Upper lobe of left lung (tissue), 6 donors: ENCODE measurements around the gene AVPR1B. TPM values are rescaled to one million over a fixed set of nuclear protein-coding genes. Genes with fewer than 3 reads are reported as not detected.

ENCODE experiments used
- ATAC-seq, 2 donors: fragments of 200-7000 bp; cut with Tn5 transposase; one replicate each; pipeline ENCODE4 v1.9.1; 2022; ENCODE audit warnings: mild to moderate bottlenecking in 2 of 2, moderate library complexity in 2 of 2; ENCODE audit not compliant: low FRiP score in 2 of 2
- DNase-seq, 2 donors: peaks; one replicate each; pipeline ENCODE4 v3.0.0-alpha.2; 2019 to 2020
- H3K27ac ChIP-seq, 4 donors: fragments of 200-600 bp; sonication (generic); one replicate each; pipeline ENCODE4 v1.5.1; 2016 to 2019
- H3K27me3 ChIP-seq, 4 donors: fragments of 200-600 bp; sonication (generic); one replicate each; pipeline ENCODE4 v1.5.1; 2017 to 2019
- H3K36me3 ChIP-seq, 4 donors: fragments of 200-600 bp; sonication (generic); one replicate each; pipeline ENCODE4 v1.5.1; 2016 to 2019
- H3K4me1 ChIP-seq, 4 donors: fragments of 200-600 bp; sonication (generic); one replicate each; pipeline ENCODE4 v1.5.1; 2018 to 2019
- H3K4me3 ChIP-seq, 4 donors: fragments of 200-600 bp; sonication (generic); one replicate each; pipeline ENCODE4 v1.5.1; 2017 to 2019; ENCODE audit warnings: mild to moderate bottlenecking in 2 of 4, moderate library complexity in 1 of 4
- H3K9me3 ChIP-seq, 4 donors: fragments of 200-600 bp; sonication (generic); one replicate each; pipeline ENCODE4 v1.5.1; 2018 to 2019
- CTCF ChIP-seq, 6 experiments: fragments of 450-650 bp in 4 of 6; fragments of 200-600 bp in 2 of 6; sonication (generic) in 2 of 6; IDR thresholded peaks; one replicate each; pipeline ENCODE4 v1.5.1; 2016 to 2019; ENCODE audit warnings: antibody characterized with exemption in 6 of 6
- EP300 ChIP-seq, 4 donors: sonication (generic); formaldehyde crosslinking; IDR thresholded peaks; one replicate each; pipeline ENCODE4 v1.5.1; 2017; ENCODE audit warnings: antibody characterized with exemption in 4 of 4, control low read depth in 2 of 4
- POLR2A ChIP-seq, 4 donors: fragments of 450-650 bp; IDR thresholded peaks; one replicate each; pipeline ENCODE4 v1.5.1; 2016 to 2017; ENCODE audit warnings: antibody characterized with exemption in 4 of 4, mild to moderate bottlenecking in 2 of 4
- POLR2AphosphoS5 ChIP-seq, 2 donors: sonication (generic); formaldehyde crosslinking; IDR thresholded peaks; one replicate each; pipeline ENCODE4 v1.5.1; 2017; ENCODE audit warnings: antibody characterized with exemption in 2 of 2
- WGBS, 2 donors: methylation state at CpG; one replicate each; pipeline ENCODE4 v1.1.5; 2017 to 2018; 5-methylcytosine and 5-hydroxymethylcytosine counted together
- total RNA-seq, 6 donors: library from RNA; depleted of rRNA in 4 of 6; stranded (reverse); fragments of >200 nt in 4 of 6; gene quantifications; one replicate each; pipeline versions ENCODE4 v1.1.0 to v1.2.1, GENCODE V29; 2016 to 2021
- donor health status: DM: no; HTN: no; CAD: no; lungs with moderate emphysema.
- donor health status: DM: no; HTN: yes; CAD: no; lungs with severe emphysema.

Gene AVPR1B
- total RNA-seq, 6 donors from 2014 or later, result not detected

DNA sequence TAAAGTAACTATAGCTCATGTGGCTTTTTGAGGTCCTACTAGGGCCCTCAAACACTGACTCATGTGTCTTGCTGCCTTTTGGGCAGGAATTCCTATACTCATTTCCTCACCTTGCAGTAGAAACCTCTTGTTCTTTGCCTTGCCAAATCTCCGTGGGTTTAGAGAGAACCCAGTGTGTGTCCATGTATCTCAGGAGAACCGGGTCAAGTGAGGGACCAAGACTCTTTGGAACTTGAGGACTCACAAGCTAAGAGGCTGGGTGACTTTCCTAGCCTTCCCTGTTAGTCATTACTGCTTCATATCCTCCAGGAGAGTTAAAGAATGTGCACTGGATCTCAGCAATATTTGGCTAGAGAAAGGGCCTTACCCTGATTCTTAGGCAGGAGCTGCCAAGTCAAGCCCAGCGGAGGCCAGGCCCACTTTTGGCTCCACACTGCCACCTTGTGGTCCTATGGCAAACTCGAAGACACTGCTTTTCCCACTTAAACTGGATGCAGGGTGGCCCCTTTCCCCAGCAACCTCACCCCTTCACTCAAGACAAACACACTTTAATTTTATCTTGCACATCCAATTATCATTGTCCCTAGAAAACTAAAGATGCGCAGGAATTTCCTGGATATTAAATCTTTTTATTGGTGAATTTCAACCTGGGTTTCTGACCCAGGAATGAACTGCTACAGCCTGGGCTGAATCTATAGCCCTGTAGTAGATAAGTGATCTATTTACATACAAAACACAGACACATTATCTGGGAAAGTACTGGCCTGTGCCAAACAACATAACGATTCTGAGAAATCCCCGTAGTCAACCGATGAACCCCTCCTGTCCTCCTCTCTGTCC, 10.6 kb downstream of the AVPR1B start:
- Histone ChIP-seq H3K27ac (no peak overlapping the region), H3K9me3 (no peaks in the 10 kb centered on the region), H3K36me3 (no peaks in the 10 kb centered on the region), H3K27me3 (no peaks in the 10 kb centered on the region), H3K4me1 (peaks cover 0 to 5% (median 2%) of the 10 kb centered on the region in 4 donors), H3K4me3 (no peak overlapping the region)
- TF ChIP-seq CTCF (IDR thresholded peaks at IDR 0.05) (peak; percentile 82 to 91 (median 86)), EP300 (IDR thresholded peaks at IDR 0.05) (no peak), POLR2A (IDR thresholded peaks at IDR 0.05) (no peak), POLR2AphosphoS5 (IDR thresholded peaks at IDR 0.05) (peak in 1 of 2 donors; percentile 9)
- DNase-seq, result peak in 1 of 2 donors; percentile 86
- WGBS, 2 donors, result 42 to 47% methylated on average over 8 of the region's 8 CpGs
- peak; percentile 91 to 94 for ATAC-seq

- DNase-seq (no peak), ATAC-seq (no peak)
- H3K4me3 ChIP-seq, result no peak overlapping the region
- TF ChIP-seq EP300 (IDR thresholded peaks at IDR 0.05) (no peak), POLR2A (IDR thresholded peaks at IDR 0.05) (no peak), CTCF (IDR thresholded peaks at IDR 0.05) (no peak), POLR2AphosphoS5 (IDR thresholded peaks at IDR 0.05) (no peak)
- H3K36me3 ChIP-seq, result no peaks in the 10 kb centered on the region
- WGBS, 2 donors, result 74 to 81% methylated on average over 4 of the region's 4 CpGs
- H3K4me1 ChIP-seq, result peaks cover 0 to 5% (median 2%) of the 10 kb centered on the region in 4 donors
- H3K27ac ChIP-seq, result no peak overlapping the region
- no peaks in the 10 kb centered on the region for H3K9me3 ChIP-seq
- no peaks in the 10 kb centered on the region for H3K27me3 ChIP-seq
Measured at GRCh38 chr1:206105464-206105995, 11.7 kb downstream of the AVPR1B start.

DNA sequence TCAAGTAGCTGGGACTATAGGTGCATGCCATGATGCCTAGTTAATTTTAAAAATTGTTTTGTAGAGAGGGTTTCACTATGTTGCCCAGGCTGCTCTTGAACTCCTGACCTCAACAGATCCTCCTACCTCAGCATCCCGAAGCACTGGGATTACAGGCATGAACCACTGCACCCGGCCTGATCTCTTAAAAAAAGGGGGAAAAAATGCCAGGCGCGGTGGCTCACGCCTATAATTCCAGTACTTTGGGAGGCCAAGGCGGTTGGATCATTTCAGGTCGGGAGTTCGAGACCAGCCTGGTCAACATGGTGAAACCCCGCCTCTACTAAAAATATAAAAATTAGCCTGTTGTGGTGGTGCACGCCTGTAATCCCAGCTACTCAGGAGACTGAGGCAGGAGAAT, 13.2 kb downstream of the AVPR1B start:
- Histone ChIP-seq H3K36me3 (no peaks in the 10 kb centered on the region), H3K27me3 (no peaks in the 10 kb centered on the region), H3K9me3 (no peaks in the 10 kb centered on the region), H3K4me3 (no peak overlapping the region), H3K27ac (no peak overlapping the region), H3K4me1 (peaks cover 0 to 5% (median 2%) of the 10 kb centered on the region in 4 donors)
- ATAC-seq (no peak), DNase-seq (no peak)
- TF ChIP-seq EP300 (IDR thresholded peaks at IDR 0.05) (no peak), CTCF (IDR thresholded peaks at IDR 0.05) (no peak), POLR2AphosphoS5 (IDR thresholded peaks at IDR 0.05) (no peak), POLR2A (IDR thresholded peaks at IDR 0.05) (no peak)
- WGBS, 2 donors, result 93 to 94% methylated on average over 10 of the region's 10 CpGs

DNA sequence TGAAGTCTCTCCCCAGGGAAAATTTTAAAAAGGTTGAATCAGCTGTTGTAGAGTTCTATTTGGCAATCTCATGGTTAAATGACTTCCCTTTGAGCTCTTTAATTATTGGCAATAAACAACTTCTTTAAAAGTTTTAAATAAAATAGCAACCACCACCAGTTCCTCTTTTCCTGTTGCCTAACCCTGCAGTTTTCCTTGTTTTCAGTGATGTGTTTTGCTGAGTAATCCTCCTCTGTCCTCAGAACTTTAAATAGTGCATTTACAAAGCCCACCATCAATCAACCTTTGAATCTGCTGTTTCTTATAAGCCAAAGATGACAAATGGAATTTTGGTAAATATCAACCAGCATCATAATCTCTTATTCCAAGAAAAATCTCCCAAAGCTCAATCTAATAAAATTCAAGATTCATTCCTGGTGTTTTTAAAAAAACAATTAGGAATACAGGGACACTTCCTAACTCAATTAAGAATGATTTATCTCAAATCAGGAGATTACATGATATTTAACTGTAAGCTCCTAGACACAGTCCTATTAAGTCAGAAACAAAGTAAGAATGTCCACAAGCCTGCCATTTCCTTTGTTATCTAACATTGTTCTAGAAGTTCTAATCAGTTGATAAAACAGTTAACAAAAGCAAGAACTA, 14.8 kb downstream of the AVPR1B start:
- DNase-seq, result no peak
- Histone ChIP-seq H3K27me3 (no peaks in the 10 kb centered on the region), H3K36me3 (no peaks in the 10 kb centered on the region), H3K27ac (no peak overlapping the region), H3K4me3 (no peak overlapping the region), H3K9me3 (no peaks in the 10 kb centered on the region), H3K4me1 (peaks cover 0 to 7% (median 3%) of the 10 kb centered on the region in 4 donors)
- ATAC-seq, result no peak
- no peak for TF ChIP-seq CTCF (IDR thresholded peaks at IDR 0.05)
- TF ChIP-seq POLR2A (IDR thresholded peaks at IDR 0.05), result no peak
- TF ChIP-seq EP300 (IDR thresholded peaks at IDR 0.05), result no peak
- TF ChIP-seq POLR2AphosphoS5 (IDR thresholded peaks at IDR 0.05), result no peak
